ENCODE data around the gene SLC17A7. TPM values are rescaled to one million over a fixed set of nuclear protein-coding genes. Genes with fewer than 3 reads are reported as not detected.

SLC17A7 gene
- total and polyA plus RNA-seq, 9 of the 15 experiments (the other 6 are each of a cell fraction or from before 2014, with no cell fraction given) = 1.1 to 15.7 (median 2.4) TPM

- POLR2A ChIA-PET = no interaction called here
- CTCF ChIA-PET (ENCODE audit: low intra/inter-chr PET ratio) = interaction anchor here (0.6 to 0.7 kb wide), 2 partner anchors 58 to 147 kb away, joined by 3 to 4 read pairs; no protein-coding TSS in a partner anchor
- H3K4me1 ChIP-seq (replicated peaks in 1 of 2; ENCODE audit: control insufficient read depth in 2 of 2, insufficient read depth in 2 of 2, low read length in 2 of 2) = peaks cover 9 to 22% of the 10 kb centered on the region in 2 experiments
- no peak for FAIRE-seq
- no peaks in the 10 kb centered on the region for H3K79me2 ChIP-seq (ENCODE audit: control insufficient read depth, insufficient read depth, low read length)
- H3K9me1 ChIP-seq (ENCODE audit: control insufficient read depth, insufficient read depth, low read length) = no peaks in the 10 kb centered on the region
- DNase-seq (ENCODE audit: extremely low read depth in 1 of 4, low spot score in 3 of 4) = no peak
- H4K20me1 ChIP-seq (replicated peaks; ENCODE audit: control insufficient read depth, insufficient read depth, low read length) = no peaks in the 10 kb centered on the region
- BruUV-seq (replicated peaks) = no TSS peak
- ATAC-seq = no peak
- H2AFZ ChIP-seq (ENCODE audit: low read depth, low read length) = no peak overlapping the region
- intact Hi-C loops (cut with micrococcal nuclease) (no loop called here), in situ Hi-C loops (cut with MboI) (no loop called here)
- WGBS (ENCODE audit: insufficient coverage, low coverage, missing lambda C conversion rate) = 60% methylated on average over 6 of the region's 6 CpGs
- no peak overlapping the region for H3K27ac ChIP-seq (ENCODE audit: extremely low read depth, low read depth, low read length)
- H3K9ac ChIP-seq (ENCODE audit: insufficient read depth in 1 of 2, low read depth in 2 of 2, low read length in 2 of 2) = no peak overlapping the region
- TF ChIP-seq ATF4 (CRISPR knock-in tag; IDR thresholded peaks at IDR 0.05) (no peak), NFYB (IDR thresholded peaks at IDR 0.05; ENCODE audit: extremely low read depth, insufficient read length) (no peak), CEBPB (tag; IDR thresholded peaks at IDR 0.05) (peak; percentile 37; the same call in 1 of the 2 replicates), RBM15 (IDR thresholded peaks at IDR 0.05; ENCODE audit: insufficient read depth, low read length) (no peak), ATF3 (IDR thresholded peaks at IDR 0.05) (peak; percentile 33; the same call in 1 of the 2 replicates), ATF3 (CRISPR knock-in tag; conservative IDR thresholded peaks at IDR 0.05) (no peak), SLC30A9 (CRISPR knock-in tag; IDR thresholded peaks at IDR 0.05) (no peak), ARID3A (IDR thresholded peaks at IDR 0.05; ENCODE audit: borderline replicate concordance, low read depth, low read length) (no peak), SAFB (IDR thresholded peaks at IDR 0.05; ENCODE audit: borderline replicate concordance, low read depth, low read length) (no peak), CEBPG (CRISPR knock-in tag; IDR thresholded peaks at IDR 0.05) (no peak; the same call in 1 of the 2 replicates), CEBPG (tag; conservative IDR thresholded peaks at IDR 0.05 in 1 of 2, IDR thresholded peaks at IDR 0.05 in 1 of 2) (peak; percentile 23 to 59; a peak in 2 of 4 replicates), CREB1 (IDR thresholded peaks at IDR 0.05) (no peak), CREB1 (CRISPR knock-in tag; IDR thresholded peaks at IDR 0.05) (no peak), ZBTB1 (CRISPR knock-in tag; IDR thresholded peaks at IDR 0.05; ENCODE audit: borderline replicate concordance, low read depth) (no peak), RFX7 (CRISPR knock-in tag; IDR thresholded peaks at IDR 0.05) (no peak), PTTG1 (tag; IDR thresholded peaks at IDR 0.05; ENCODE audit: low read depth) (no peak), NR2C1 (IDR thresholded peaks at IDR 0.05) (no peak), NR2C1 (tag; IDR thresholded peaks at IDR 0.05) (no peak)
- H3K36me3 ChIP-seq (ENCODE audit: control insufficient read depth, insufficient read depth, low read length) = no peaks in the 10 kb centered on the region
- no peaks in the 10 kb centered on the region for H3K27me3 ChIP-seq (ENCODE audit: control insufficient read depth in 2 of 2, insufficient read depth in 2 of 2, low read length in 2 of 2)
- no peak overlapping the region for H3K4me3 ChIP-seq
- H3K4me2 ChIP-seq (ENCODE audit: insufficient read depth, low read length) = no peak overlapping the region
- no peaks in the 10 kb centered on the region for H3K9me3 ChIP-seq (replicated peaks; ENCODE audit: control insufficient read depth, insufficient read depth, low read depth, low read length)
Observed at GRCh38 chr19:49400029-49400428, 41.3 kb downstream of the SLC17A7 start.
